Adrenal gland (tissue), 5 donors: Measurements from ENCODE around the gene ZFHX3.

Source experiments
- POLR2A ChIP-seq, 2 donors: fragments of 450-650 bp; IDR thresholded peaks; one replicate each; pipeline ENCODE4 v1.6.1; 2017; ENCODE audit warnings: antibody characterized with exemption in 2 of 2, mild to moderate bottlenecking in 2 of 2, moderate library complexity in 1 of 2
- TF ChIP-seq, protein P1 (sequence below), 6 experiments: fragments of 450-650 bp in 4 of 6; fragments of 200-600 bp in 2 of 6; sonication (generic) in 1 of 6; IDR thresholded peaks; 1 replicate in 5 of 6; 2 replicates in 1 of 6; pipeline versions ENCODE4 v1.5.1 to v1.8.0; 2016 to 2021; ENCODE audit warnings: antibody characterized with exemption in 6 of 6, mild to moderate bottlenecking in 2 of 6, moderate library complexity in 1 of 6
- donor health status: DM: no; HTN: no; CAD: no.

DNA sequence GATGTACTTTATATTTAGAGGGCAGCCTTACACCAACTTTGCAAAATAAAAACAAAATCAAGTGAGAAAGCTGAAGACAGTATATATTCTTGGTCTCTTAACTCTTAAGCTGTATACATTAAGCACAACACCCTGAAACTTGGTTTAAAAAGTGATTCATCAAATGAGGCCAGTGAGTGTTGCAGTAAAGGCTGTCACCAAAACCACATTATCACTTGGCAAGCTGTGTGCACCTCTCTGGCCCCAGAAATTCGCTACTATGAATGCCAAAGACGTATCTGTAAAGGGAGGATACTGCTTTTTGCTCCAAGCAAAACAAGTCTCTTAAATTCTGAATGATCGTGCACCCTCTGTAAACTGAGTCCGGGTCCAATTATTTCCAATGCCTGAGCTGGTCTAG lies 163.9 kb downstream of the ZFHX3 start:
- TF ChIP-seq POLR2A (IDR thresholded peaks at IDR 0.05), result no peak
- TF ChIP-seq, protein P1, sequence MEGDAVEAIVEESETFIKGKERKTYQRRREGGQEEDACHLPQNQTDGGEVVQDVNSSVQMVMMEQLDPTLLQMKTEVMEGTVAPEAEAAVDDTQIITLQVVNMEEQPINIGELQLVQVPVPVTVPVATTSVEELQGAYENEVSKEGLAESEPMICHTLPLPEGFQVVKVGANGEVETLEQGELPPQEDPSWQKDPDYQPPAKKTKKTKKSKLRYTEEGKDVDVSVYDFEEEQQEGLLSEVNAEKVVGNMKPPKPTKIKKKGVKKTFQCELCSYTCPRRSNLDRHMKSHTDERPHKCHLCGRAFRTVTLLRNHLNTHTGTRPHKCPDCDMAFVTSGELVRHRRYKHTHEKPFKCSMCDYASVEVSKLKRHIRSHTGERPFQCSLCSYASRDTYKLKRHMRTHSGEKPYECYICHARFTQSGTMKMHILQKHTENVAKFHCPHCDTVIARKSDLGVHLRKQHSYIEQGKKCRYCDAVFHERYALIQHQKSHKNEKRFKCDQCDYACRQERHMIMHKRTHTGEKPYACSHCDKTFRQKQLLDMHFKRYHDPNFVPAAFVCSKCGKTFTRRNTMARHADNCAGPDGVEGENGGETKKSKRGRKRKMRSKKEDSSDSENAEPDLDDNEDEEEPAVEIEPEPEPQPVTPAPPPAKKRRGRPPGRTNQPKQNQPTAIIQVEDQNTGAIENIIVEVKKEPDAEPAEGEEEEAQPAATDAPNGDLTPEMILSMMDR (IDR thresholded peaks at IDR 0.05), result no peak
